NCI-H460 (cell line): ENCODE results near the gene SLC35D1. TPM values are rescaled to one million over a fixed set of nuclear protein-coding genes. Genes with fewer than 3 reads are reported as not detected.
"Not testable (repeated sequence)": the region's sequence is repeated elsewhere in the genome, so short reads cannot be mapped to it uniquely, and the experiment has no call there.

ENCODE experiments used
- DNase-seq: peaks from one replicate; pipeline ENCODE4 v3.0.0-alpha.2; 2016; ENCODE audit warnings: low read depth; ENCODE audit errors: extremely low read depth
- polyA plus RNA-seq: library from polyadenylated mRNA; depleted of rRNA; stranded (reverse); fragments of >200 nt; gene quantifications from 2 replicates; pipeline ENCODE4 v1.2.3, GENCODE V29; 2014; cell fraction: nucleus; rRNA removed
- total RNA-seq: library from RNA; depleted of rRNA; stranded (reverse); fragments of >200 nt; shearing (Covaris generic); gene quantifications from 2 replicates; pipeline ENCODE4 v1.2.3, GENCODE V29; 2014; rRNA removed

Gene SLC35D1
- total RNA-seq, result 9.3 and 10.1 TPM in 2 replicates
- 5.0 and 5.9 TPM in 2 replicates for polyA plus RNA-seq

- DNase-seq, result no peak
Measured at GRCh38 chr1:67053785-67054772, at the start of gene SLC35D1. TSS of gene SLC35D1 (minus strand) at chr1:67054148. CDS start at chr1:67054013, 135 bp downstream.

GRCh38 chr1:67103548-67103947 is 49.6 kb upstream of the SLC35D1 start:
- no peak for DNase-seq

- DNase-seq, result no peak
Measured at GRCh38 chr1:67100833-67101232, 46.9 kb upstream of the SLC35D1 start.

GRCh38 chr1:67097305-67097704 is 43.4 kb upstream of the SLC35D1 start:
- no peak for DNase-seq

DNA sequence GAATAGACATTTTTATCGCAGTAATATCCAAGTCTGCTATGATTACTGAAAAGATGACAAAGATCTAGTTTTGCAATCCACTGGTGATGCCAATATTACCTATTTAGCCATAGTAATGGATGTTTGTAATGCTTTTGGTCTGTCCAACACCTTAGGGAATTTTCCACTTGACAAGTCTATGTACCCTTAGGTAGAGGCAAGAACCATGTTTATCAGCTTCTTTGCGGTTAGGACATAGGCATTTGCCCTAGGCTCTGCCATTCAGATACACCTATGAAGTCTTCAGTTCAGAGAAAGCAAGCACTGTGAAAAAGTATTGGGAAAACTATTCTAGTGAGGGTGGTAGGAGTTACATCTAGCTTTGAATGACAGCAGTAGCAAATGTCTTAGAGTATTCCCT is 40.2 kb upstream of the SLC35D1 start:
- DNase-seq, result no peak

DNA sequence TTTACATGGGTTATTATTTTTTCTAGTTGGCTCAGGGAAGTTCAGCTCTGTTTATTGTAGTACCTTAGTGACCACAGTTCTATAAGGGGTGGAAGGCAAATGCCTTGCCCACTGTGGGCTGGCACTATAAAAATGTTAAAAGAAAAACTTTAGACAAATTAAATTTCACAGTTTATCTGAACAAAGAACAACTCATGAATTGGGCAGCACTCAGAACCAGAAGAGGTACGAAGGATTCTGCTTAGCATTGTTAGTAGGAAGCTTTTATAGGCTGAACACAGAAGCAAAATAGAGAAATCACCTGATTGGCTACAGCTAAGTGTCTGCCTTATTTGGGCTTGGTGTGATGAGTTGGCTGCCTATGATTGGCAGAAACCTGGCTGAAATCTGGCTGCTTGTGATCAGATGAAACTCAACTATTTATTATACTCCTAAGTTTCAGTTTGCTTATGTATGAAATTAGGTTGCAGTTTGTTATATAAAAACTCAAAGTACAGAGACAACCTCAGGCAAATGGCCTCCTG is 35.8 kb upstream of the SLC35D1 start:
- DNase-seq, result no peak

DNA sequence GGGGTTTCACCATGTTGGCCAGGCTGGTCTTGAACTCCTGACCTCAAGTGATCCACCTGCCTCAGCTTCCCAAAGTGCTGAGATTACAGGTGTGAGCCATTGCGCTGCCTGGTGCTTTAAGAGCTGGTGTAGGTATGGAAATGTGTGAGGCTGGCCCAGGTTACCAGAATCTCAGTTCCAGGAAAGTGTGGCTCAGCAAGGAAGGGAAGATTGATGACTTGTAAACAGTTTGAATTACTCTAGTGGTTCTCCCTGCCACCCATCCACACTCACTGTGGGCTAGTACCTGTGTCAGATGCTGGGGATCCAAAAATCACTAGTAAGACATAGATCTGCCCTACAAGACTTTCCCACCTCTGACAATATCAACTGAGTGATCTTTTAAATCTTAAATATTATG is 34.5 kb upstream of the SLC35D1 start:
- no peak for DNase-seq

- DNase-seq, result no peak
Measured at GRCh38 chr1:67085326-67085725, 31.4 kb upstream of the SLC35D1 start.

GRCh38 chr1:67084765-67085318 is 30.9 kb upstream of the SLC35D1 start:
- no peak for DNase-seq

DNA sequence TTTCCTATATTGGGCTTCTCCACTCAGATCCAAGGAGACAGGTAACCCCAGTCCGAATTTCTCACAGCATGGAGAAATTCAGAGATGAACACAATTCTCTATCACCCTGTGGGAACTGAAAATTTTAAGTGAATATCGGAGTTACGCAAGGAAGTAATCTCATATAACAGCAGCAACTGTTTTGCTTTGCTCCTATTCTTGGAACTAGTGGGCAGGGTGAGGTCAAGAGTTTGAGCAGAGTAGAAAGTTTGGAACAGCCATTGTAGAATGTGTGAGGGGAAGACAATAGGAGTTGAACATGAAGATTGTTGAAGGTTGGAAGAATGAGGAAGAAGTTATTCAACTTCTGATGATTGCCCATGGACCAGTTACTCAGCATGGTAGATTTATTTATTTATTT is 24.3 kb upstream of the SLC35D1 start:
- DNase-seq, result no peak

DNA sequence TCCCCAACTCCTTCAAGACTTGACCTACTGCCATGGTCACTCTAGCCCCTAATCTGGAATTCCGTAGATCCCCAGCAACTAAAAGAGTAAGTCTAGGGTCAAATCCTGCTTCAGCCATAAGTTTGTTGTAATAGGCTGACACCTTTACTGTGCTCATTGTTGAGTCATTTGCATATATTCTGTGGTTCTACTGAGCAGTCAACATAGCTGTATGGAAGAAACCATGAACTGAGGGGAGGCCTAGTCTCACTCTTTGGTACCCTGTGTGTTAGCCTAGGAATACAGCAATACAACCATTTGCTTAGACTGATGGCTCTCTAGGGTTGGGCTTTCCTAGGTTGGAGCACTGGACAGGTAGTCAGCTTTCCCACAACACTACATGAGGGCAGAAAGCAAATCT is 23.6 kb upstream of the SLC35D1 start:
- DNase-seq, result no peak

GRCh38 chr1:67072749-67073148 is 18.8 kb upstream of the SLC35D1 start:
- DNase-seq, result no peak

- not testable (repeated sequence) for DNase-seq
Measured at GRCh38 chr1:67067655-67068054, 13.7 kb upstream of the SLC35D1 start.

GRCh38 chr1:67062412-67062811 is 8.5 kb upstream of the SLC35D1 start:
- no peak for DNase-seq

- DNase-seq, result no peak
Measured at GRCh38 chr1:67061266-67061665, 7.3 kb upstream of the SLC35D1 start.

GRCh38 chr1:67060811-67061218 is 6.9 kb upstream of the SLC35D1 start:
- no peak for DNase-seq

- no peak for DNase-seq
Measured at GRCh38 chr1:67059346-67059745, 5.4 kb upstream of the SLC35D1 start.

DNA sequence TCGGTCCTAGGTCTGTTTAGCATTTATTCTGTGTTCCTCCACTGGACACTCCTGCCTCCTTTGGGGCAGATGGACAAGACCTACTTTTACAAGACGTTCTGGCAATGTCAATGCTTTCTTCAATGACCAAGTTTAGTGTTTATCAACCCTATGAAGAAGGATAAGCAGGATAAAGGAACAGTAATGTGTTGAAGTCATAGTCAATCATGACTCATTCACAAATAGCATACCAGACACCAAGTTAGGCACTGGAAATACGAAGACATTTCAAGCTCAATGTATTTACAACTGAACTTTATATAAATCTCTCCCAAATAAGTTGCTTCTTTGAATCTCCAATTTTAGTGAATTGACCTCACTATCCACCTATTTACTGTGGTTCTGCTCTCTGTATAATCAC is 4.8 kb upstream of the SLC35D1 start:
- no peak for DNase-seq

GRCh38 chr1:67058242-67058641 is 4.3 kb upstream of the SLC35D1 start:
- no peak for DNase-seq

DNA sequence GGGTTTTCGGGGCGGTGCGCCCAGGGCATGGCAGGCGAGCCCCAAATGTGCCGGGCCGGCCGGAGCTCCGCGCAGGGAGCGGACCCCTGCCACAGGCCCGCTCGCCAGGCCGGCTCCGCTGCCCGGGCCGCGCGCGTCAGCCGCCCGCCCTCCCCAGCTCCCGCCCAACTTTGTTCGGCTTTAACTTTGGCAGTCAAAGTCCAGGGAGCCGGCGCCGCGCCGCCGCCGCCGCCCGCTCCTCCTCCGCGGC is 488 bp downstream of the SLC35D1 start:
- DNase-seq, result no peak

DNA sequence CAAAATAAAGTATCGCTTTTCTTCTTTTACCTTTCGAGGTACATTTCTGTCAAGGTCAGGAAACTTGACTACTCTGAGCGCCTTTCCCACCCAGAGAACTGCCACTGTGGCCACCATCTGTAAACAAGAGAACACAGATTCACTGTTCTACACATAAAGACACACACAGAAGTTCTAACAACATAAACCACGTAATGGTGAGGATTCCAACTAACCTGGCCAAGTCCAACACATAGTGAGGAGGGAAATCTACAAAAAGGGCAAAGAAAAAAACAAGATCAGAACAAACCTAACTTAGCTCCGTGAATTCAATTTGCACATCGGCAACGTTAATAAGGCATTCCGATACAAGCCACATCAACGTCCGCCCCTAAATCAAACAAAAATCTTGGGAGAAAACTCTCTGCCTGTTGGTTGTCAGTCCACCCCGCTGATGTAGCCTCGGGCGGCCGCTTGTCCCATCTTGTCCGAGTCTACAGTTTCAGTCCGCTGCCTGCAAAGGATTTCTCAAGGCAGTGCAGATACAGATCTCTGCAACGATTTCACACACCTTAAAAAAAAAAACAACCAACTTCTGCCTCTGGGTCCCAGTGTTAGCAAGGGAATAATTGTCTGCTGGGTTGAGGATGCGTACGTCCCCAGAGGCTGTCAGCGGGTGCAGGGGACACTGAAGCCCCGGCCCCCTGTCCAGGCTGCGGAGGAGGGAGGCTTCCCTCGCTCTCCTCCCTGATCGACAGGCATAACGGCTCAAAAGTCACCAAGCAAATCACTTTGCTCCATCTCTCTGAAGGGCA is 1.0 kb downstream of the SLC35D1 start:
- no peak for DNase-seq
